H1 (cell line): ENCODE data around the gene FOXC2. TPM values are rescaled to one million over a fixed set of nuclear protein-coding genes. Genes with fewer than 3 reads are reported as not detected.

Experiments
- BRCA1 ChIP-seq: IDR thresholded peaks from 2 replicates; pipeline ENCODE4 v1.6.1; 2012; ENCODE audit warnings: low read depth, low read length, improper control_type of control experiment
- KDM5A ChIP-seq: fragments of 200-600 bp; IDR thresholded peaks from 2 replicates; pipeline ENCODE4 v1.7.1; 2012; ENCODE audit warnings: mild to moderate bottlenecking, low read length, inconsistent platforms, mixed read lengths
- RBBP5 ChIP-seq: IDR thresholded peaks from 2 replicates; pipeline ENCODE4 v1.7.1; 2012; ENCODE audit warnings: low read depth, mild to moderate bottlenecking, inconsistent platforms, low read length, moderate library complexity, borderline replicate concordance
- SP4 ChIP-seq: IDR thresholded peaks from 2 replicates; pipeline ENCODE4 v1.6.1; 2012; ENCODE audit warnings: low read length, inconsistent platforms
- polyA plus RNA-seq, 7 experiments: library from polyadenylated mRNA; depleted of rRNA in 3 of 7; stranded (reverse) in 5 of 7; unstranded in 2 of 7; fragments of >200 nt in 5 of 7; fragments of 200-250 nt in 2 of 7; gene quantifications; 1 replicate in 5 of 7; 2 replicates in 1 of 7; 4 replicates in 1 of 7; pipeline versions ENCODE4 v1.2.1 to v1.2.3, GENCODE V29; 2011 to 2013; ENCODE audit warnings: missing spikeins in 2 of 7, mixed read lengths in 2 of 7
- total RNA-seq: library from RNA; stranded (reverse); fragmentation: NEBNext Ultra II Directional; extraction: Animal tissue kit (Norgen Biotek cat#: 25700); gene quantifications from 2 replicates; pipeline ENCODE4 v1.2.1, GENCODE V29; 2021
- TF ChIP-seq, protein P1 (sequence below): IDR thresholded peaks from 2 replicates; pipeline ENCODE4 v1.6.1; 2012; ENCODE audit warnings: low read length, inconsistent platforms

FOXC2 gene
- total and polyA plus RNA-seq, 2 of the 8 experiments (the other 6 are each of a cell fraction or from before 2014, with no cell fraction given) = 0.09 TPM; not detected in 1

GRCh38 chr16:86550281-86550680, 16.3 kb upstream of the FOXC2 start (continued):
- TF ChIP-seq RBBP5 (no peak), SP4 (no peak), BRCA1 (no peak), KDM5A (no peak)
- TF ChIP-seq, protein P1, sequence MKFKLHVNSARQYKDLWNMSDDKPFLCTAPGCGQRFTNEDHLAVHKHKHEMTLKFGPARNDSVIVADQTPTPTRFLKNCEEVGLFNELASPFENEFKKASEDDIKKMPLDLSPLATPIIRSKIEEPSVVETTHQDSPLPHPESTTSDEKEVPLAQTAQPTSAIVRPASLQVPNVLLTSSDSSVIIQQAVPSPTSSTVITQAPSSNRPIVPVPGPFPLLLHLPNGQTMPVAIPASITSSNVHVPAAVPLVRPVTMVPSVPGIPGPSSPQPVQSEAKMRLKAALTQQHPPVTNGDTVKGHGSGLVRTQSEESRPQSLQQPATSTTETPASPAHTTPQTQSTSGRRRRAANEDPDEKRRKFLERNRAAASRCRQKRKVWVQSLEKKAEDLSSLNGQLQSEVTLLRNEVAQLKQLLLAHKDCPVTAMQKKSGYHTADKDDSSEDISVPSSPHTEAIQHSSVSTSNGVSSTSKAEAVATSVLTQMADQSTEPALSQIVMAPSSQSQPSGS = no peak
